Adrenal gland (tissue), 5 donors: ENCODE data around the gene CA14.

Experiments
- POLR2A ChIP-seq, 2 donors: fragments of 450-650 bp; IDR thresholded peaks; one replicate each; pipeline ENCODE4 v1.6.1; 2017; ENCODE audit warnings: antibody characterized with exemption in 2 of 2, mild to moderate bottlenecking in 2 of 2, moderate library complexity in 1 of 2
- TF ChIP-seq, protein P1 (sequence below), 6 experiments: fragments of 450-650 bp in 4 of 6; fragments of 200-600 bp in 2 of 6; sonication (generic) in 1 of 6; IDR thresholded peaks; 1 replicate in 5 of 6; 2 replicates in 1 of 6; pipeline versions ENCODE4 v1.5.1 to v1.8.0; 2016 to 2021; ENCODE audit warnings: antibody characterized with exemption in 6 of 6, mild to moderate bottlenecking in 2 of 6, moderate library complexity in 1 of 6
- donor health status: DM: no; HTN: no; CAD: no.

DNA sequence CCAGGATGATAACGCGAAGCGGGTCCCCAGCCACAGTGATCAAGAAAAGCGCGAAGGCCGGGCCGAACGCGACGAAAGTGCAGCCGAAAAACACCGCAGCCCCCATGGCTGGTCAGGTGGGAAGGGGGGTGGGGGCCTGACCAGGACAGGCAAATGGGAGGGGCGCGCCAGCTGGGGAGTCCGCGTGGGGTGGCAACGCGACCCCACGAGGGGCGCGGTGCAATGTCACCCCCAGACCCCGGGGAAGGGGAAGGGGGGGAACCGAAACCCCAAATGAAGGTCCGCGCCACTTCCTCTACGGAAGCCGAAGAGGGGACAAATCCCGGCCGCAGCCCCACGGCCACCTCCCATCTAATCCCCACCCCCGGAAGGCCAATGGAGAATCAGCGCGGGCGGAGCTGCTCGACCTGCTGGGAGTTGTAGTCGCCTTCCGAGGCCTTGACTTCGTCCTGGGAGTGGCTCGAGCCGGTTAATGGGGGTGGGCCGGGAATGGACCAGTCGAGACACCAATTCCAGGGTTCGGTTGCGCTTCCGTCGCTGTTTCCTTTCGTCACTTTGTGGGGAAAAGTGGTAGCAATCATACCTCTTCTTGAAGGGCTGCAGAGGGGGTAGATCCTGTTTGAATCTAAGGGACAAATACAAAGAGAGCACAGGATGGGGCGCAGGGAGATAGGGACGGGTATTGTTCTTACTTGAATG, 11.3 kb downstream of the CA14 start, which contains the start of gene APH1A:
- TF ChIP-seq, protein P1, sequence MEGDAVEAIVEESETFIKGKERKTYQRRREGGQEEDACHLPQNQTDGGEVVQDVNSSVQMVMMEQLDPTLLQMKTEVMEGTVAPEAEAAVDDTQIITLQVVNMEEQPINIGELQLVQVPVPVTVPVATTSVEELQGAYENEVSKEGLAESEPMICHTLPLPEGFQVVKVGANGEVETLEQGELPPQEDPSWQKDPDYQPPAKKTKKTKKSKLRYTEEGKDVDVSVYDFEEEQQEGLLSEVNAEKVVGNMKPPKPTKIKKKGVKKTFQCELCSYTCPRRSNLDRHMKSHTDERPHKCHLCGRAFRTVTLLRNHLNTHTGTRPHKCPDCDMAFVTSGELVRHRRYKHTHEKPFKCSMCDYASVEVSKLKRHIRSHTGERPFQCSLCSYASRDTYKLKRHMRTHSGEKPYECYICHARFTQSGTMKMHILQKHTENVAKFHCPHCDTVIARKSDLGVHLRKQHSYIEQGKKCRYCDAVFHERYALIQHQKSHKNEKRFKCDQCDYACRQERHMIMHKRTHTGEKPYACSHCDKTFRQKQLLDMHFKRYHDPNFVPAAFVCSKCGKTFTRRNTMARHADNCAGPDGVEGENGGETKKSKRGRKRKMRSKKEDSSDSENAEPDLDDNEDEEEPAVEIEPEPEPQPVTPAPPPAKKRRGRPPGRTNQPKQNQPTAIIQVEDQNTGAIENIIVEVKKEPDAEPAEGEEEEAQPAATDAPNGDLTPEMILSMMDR (IDR thresholded peaks at IDR 0.05) = no peak
- TF ChIP-seq POLR2A (IDR thresholded peaks at IDR 0.05) = peak in 1 of 2 donors; percentile 79
